CD4-positive, alpha-beta T cell (primary cell): ENCODE measurements around the gene EXT2. TPM values are rescaled to one million over a fixed set of nuclear protein-coding genes. Genes with fewer than 3 reads are reported as not detected.

Experiments
- ATAC-seq: fragments of 200-7000 bp; cut with Tn5 transposase; one replicate; pipeline ENCODE4 v1.10.0; 2022; ENCODE audit warnings: mild to moderate bottlenecking; ENCODE audit not compliant: poor library complexity
- CTCF ChIA-PET: fragments of 350-600 bp; sonication (Branson Sonifier 250); formaldehyde crosslinking; loops from one replicate; lab custom pipeline; 2021; ENCODE audit warnings: antibody characterized with exemption, inconsistent platforms; lab: Charles Lee
- POLR2A ChIA-PET: fragments of 350-600 bp; sonication (Branson Sonifier 250); formaldehyde crosslinking; loops from one replicate; lab custom pipeline; 2021; ENCODE audit warnings: antibody characterized with exemption, inconsistent platforms; lab: Charles Lee
- DNase-seq, 14 experiments: peaks; one replicate each; pipeline ENCODE4 v3.0.0-alpha.2; 2013 to 2020; ENCODE audit warnings: mixed read lengths in 2 of 14
- H3K27ac ChIP-seq, 2 donors: one replicate each; pipeline versions ENCODE4 v1.5.1 to v1.7.0; 2013; ENCODE audit warnings: low read length in 2 of 2, low read depth in 1 of 2, mild to moderate bottlenecking in 1 of 2
- H3K27me3 ChIP-seq, 2 experiments: 1 replicate in 1 of 2; 2 replicates in 1 of 2; pipeline versions ENCODE4 v1.6.1 to v1.7.0; 2013; ENCODE audit warnings: low read length in 2 of 2, control low read depth in 1 of 2, mild to moderate bottlenecking in 1 of 2, moderate library complexity in 1 of 2; ENCODE audit not compliant: insufficient read depth in 2 of 2, control insufficient read depth in 1 of 2
- H3K36me3 ChIP-seq: one replicate; pipeline ENCODE4 v1.6.1; 2013; ENCODE audit warnings: low read length, control low read depth; ENCODE audit not compliant: insufficient read depth
- H3K4me1 ChIP-seq: one replicate; pipeline ENCODE4 v1.6.1; 2013; ENCODE audit warnings: low read length, control low read depth; ENCODE audit not compliant: insufficient read depth
- H3K4me3 ChIP-seq: one replicate; pipeline ENCODE4 v1.5.1; 2013; ENCODE audit warnings: mild to moderate bottlenecking, low read length, moderate library complexity
- H3K9me3 ChIP-seq, 2 experiments: 1 replicate in 1 of 2; 2 replicates in 1 of 2; pipeline versions ENCODE4 v1.6.1 to v1.7.0; 2013; ENCODE audit warnings: low read length in 2 of 2, mild to moderate bottlenecking in 2 of 2, control low read depth in 1 of 2, moderate library complexity in 1 of 2; ENCODE audit not compliant: control insufficient read depth in 1 of 2, insufficient read depth in 1 of 2
- H3K27ac Mint-ChIP-seq: one replicate; pipeline ENCODE4 v1.8.0; 2020; ENCODE audit warnings: mixed read lengths
- H3K27me3 Mint-ChIP-seq: one replicate; pipeline ENCODE4 v1.8.0; 2021; ENCODE audit warnings: mixed read lengths
- H3K36me3 Mint-ChIP-seq: one replicate; pipeline ENCODE4 v1.8.0; 2021; ENCODE audit warnings: low read depth, mixed read lengths
- H3K4me1 Mint-ChIP-seq: one replicate; pipeline ENCODE4 v1.8.0; 2021; ENCODE audit warnings: low read depth, mixed read lengths
- H3K4me3 Mint-ChIP-seq: one replicate; pipeline ENCODE4 v1.8.0; 2020; ENCODE audit warnings: mild to moderate bottlenecking, mixed read lengths
- H3K9me3 Mint-ChIP-seq: one replicate; pipeline ENCODE4 v1.8.0; 2020; ENCODE audit warnings: mixed read lengths
- intact Hi-C, 2 experiments: fragments of 100-400 bp; cut with DNase I in 1 of 2; cut with micrococcal nuclease in 1 of 2; formaldehyde crosslinking; loops; one replicate each; pipeline versions ENCODE4 v1.15.1 to v1.9.0; 2023 to 2025; cut with DNase I, micrococcal nuclease
- total RNA-seq, 174 experiments: library from RNA in 2 of 174; stranded (reverse) in 2 of 174; gene quantifications; one replicate each; pipeline ENCODE4 v1.2.3 and lab custom pipeline; 2021 to 2026
- TF ChIP-seq, protein P1 (sequence below): fragments of 200-600 bp; IDR thresholded peaks from one replicate; pipeline ENCODE4 v1.8.0; 2022; ENCODE audit warnings: antibody characterized with exemption, mild to moderate bottlenecking

EXT2 gene
- total RNA-seq, 2 experiments from 2014 or later = 17.1 to 17.5 TPM

DNA sequence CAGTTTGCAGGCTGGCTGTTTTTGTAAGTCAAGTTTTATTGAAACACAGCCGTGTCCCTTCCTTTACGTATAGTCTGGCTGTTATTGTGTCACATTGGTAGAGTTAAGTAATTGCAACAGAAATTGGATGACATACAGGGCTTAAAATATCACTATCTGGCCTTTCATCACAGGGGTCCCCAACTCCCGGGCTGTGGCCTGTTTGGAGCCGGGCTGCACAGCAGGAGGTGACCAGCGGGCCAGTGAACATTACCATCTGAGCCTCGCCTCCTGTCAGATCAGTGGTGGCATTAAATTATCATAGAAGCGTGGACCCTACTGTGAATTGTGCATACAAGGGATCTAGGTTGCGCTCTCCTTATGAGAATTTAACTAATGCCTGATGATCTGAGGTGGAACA lies 31.7 kb downstream of the EXT2 start:
- H3K9me3 Mint-ChIP-seq = no peaks in the 10 kb centered on the region
- ATAC-seq = no peak
- H3K36me3 ChIP-seq = peaks cover 86% of the 10 kb centered on the region

DNA sequence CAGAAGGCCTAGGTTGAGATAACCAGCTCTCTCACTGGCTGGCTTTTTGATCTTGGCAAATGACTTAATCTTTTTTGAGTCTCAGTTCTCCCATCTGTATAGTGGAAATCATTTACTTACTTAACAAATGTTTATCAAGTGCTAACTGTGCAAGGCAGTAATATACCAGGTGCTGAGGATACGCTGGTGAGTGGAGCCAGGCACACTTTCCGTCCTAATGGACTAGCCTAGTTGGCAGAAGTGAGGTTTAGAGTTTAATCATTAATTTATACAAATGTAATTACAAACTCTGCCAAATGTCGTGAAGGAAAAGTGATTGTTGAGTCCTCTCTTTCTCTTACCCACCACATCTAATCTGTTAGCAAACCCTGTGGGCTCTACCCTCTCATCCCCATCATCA lies 33.3 kb downstream of the EXT2 start:
- Histone ChIP-seq H3K4me1 (no peaks in the 10 kb centered on the region), H3K27me3 (no peaks in the 10 kb centered on the region), H3K36me3 (peaks cover 90% of the 10 kb centered on the region), H3K4me3 (no peak overlapping the region), H3K9me3 (no peaks in the 10 kb centered on the region), H3K27ac (no peak overlapping the region)
- CTCF ChIA-PET = no interaction called here
- ATAC-seq = no peak
- no peaks in the 10 kb centered on the region for H3K9me3 Mint-ChIP-seq
- intact Hi-C loops = no loop called here
- DNase-seq = no peak
- H3K4me3 Mint-ChIP-seq = no peak overlapping the region
- POLR2A ChIA-PET = no interaction called here
- H3K36me3 Mint-ChIP-seq = peaks cover 97% of the 10 kb centered on the region
- no peaks in the 10 kb centered on the region for H3K27me3 Mint-ChIP-seq
- no peak overlapping the region for H3K27ac Mint-ChIP-seq
- no peaks in the 10 kb centered on the region for H3K4me1 Mint-ChIP-seq
- TF ChIP-seq, protein P1, sequence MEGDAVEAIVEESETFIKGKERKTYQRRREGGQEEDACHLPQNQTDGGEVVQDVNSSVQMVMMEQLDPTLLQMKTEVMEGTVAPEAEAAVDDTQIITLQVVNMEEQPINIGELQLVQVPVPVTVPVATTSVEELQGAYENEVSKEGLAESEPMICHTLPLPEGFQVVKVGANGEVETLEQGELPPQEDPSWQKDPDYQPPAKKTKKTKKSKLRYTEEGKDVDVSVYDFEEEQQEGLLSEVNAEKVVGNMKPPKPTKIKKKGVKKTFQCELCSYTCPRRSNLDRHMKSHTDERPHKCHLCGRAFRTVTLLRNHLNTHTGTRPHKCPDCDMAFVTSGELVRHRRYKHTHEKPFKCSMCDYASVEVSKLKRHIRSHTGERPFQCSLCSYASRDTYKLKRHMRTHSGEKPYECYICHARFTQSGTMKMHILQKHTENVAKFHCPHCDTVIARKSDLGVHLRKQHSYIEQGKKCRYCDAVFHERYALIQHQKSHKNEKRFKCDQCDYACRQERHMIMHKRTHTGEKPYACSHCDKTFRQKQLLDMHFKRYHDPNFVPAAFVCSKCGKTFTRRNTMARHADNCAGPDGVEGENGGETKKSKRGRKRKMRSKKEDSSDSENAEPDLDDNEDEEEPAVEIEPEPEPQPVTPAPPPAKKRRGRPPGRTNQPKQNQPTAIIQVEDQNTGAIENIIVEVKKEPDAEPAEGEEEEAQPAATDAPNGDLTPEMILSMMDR = no peak

More for the DNA sequence above, 31.7 kb downstream of the EXT2 start:
- Mint-ChIP-seq H3K27me3 (no peaks in the 10 kb centered on the region), H3K27ac (no peak overlapping the region), H3K36me3 (peaks cover 93% of the 10 kb centered on the region), H3K4me1 (no peaks in the 10 kb centered on the region), H3K4me3 (no peak overlapping the region)
- intact Hi-C loops = no loop called here
- Histone ChIP-seq H3K27me3 (no peaks in the 10 kb centered on the region), H3K9me3 (no peaks in the 10 kb centered on the region), H3K27ac (no peak overlapping the region), H3K4me3 (no peak overlapping the region), H3K4me1 (no peaks in the 10 kb centered on the region)
- no peak for DNase-seq
- CTCF ChIA-PET = interaction anchor here (1.7 kb wide), 1 partner anchor 784 kb away, joined by 3 read pairs; no protein-coding TSS in a partner anchor
- TF ChIP-seq, protein P1 = no peak
- POLR2A ChIA-PET = no interaction called here

DNA sequence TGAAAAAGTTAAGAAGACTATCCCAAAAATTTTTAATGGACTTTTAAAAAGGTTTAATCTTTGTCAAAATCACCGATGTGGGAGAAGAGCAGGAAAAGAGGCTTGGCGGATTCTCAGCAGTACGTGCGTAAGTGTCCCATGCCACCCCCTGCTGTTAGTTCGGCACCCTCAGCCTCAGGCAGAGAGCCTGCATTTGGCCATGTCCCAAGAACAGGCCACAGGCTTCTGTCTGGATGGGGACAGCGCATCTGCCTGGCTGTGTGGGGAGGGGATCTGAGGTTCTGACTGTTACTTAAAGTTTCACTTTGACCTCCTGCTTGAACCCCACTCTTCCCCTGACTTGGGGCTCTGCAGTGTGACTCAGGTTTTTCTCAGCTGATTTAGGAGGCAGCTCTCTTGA lies 35.3 kb downstream of the EXT2 start:
- DNase-seq (no peak), ATAC-seq (no peak)
- Mint-ChIP-seq H3K27ac (no peak overlapping the region), H3K36me3 (peaks cover 93% of the 10 kb centered on the region), H3K9me3 (no peaks in the 10 kb centered on the region), H3K4me3 (no peak overlapping the region), H3K4me1 (no peaks in the 10 kb centered on the region), H3K27me3 (no peaks in the 10 kb centered on the region)
- ChIA-PET CTCF (no interaction called here), POLR2A (no interaction called here)
- Histone ChIP-seq H3K4me1 (no peaks in the 10 kb centered on the region), H3K36me3 (peaks cover 71% of the 10 kb centered on the region), H3K27me3 (no peaks in the 10 kb centered on the region), H3K9me3 (no peaks in the 10 kb centered on the region), H3K27ac (no peak overlapping the region), H3K4me3 (no peak overlapping the region)
- TF ChIP-seq, protein P1 = no peak
- intact Hi-C loops = no loop called here
